B cell (primary cell): Measurements from ENCODE around the gene ARHGAP4. TPM values are rescaled to one million over a fixed set of nuclear protein-coding genes. Genes with fewer than 3 reads are reported as not detected.

Experiments
- ATAC-seq: fragments of 200-7000 bp; cut with Tn5 transposase; one replicate; pipeline ENCODE4 v1.10.0; 2021; ENCODE audit warnings: low read depth, mild to moderate bottlenecking, moderate number of reproducible peaks, moderate library complexity
- CTCF ChIA-PET: fragments of 350-600 bp; sonication (Branson Sonifier 250); formaldehyde crosslinking; loops from one replicate; lab custom pipeline; 2021; ENCODE audit warnings: antibody characterized with exemption, inconsistent platforms; lab: Charles Lee
- POLR2A ChIA-PET: fragments of 350-600 bp; sonication (Branson Sonifier 250); formaldehyde crosslinking; loops from one replicate; lab custom pipeline; 2021; ENCODE audit warnings: antibody characterized with exemption; lab: Charles Lee
- DNase-seq: peaks from one replicate; pipeline ENCODE4 v3.0.0; 2013
- H2AFZ ChIP-seq: 2 replicates; pipeline ENCODE4 v1.6.1; 2012; ENCODE audit warnings: mild to moderate bottlenecking, low read depth, low read length; ENCODE audit not compliant: insufficient read depth, poor library complexity, severe bottlenecking
- H3K27ac ChIP-seq, 2 donors: 1 replicate in 1 of 2; 2 replicates in 1 of 2; pipeline ENCODE4 v1.5.1; 2012 to 2013; ENCODE audit warnings: low read length in 2 of 2, mild to moderate bottlenecking in 2 of 2, moderate library complexity in 1 of 2
- H3K27me3 ChIP-seq, 4 experiments: fragments of 200-600 bp in 1 of 4; sonication (generic) in 1 of 4; replicated peaks in 1 of 4; 1 replicate in 2 of 4; 2 replicates in 2 of 4; pipeline versions ENCODE4 v1.6.1 to v1.7.0; 2013 to 2016; ENCODE audit warnings: low read length in 3 of 4, mild to moderate bottlenecking in 2 of 4, mixed read lengths in 1 of 4, moderate library complexity in 1 of 4; ENCODE audit not compliant: insufficient read depth in 4 of 4, control insufficient read depth in 3 of 4; ENCODE audit errors: control extremely low read depth in 1 of 4
- H3K36me3 ChIP-seq, 2 experiments: replicated peaks in 1 of 2; 1 replicate in 1 of 2; 2 replicates in 1 of 2; pipeline versions ENCODE4 v1.6.1 to v1.7.1; 2013; ENCODE audit warnings: low read length in 1 of 2; ENCODE audit not compliant: insufficient read depth in 2 of 2, control insufficient read depth in 1 of 2; ENCODE audit errors: control extremely low read depth in 1 of 2, extremely low read depth in 1 of 2
- H3K4me1 ChIP-seq, 2 donors: fragments of 200-600 bp in 1 of 2; sonication (generic) in 1 of 2; 1 replicate in 1 of 2; 2 replicates in 1 of 2; pipeline versions ENCODE4 v1.5.1 to v1.6.1; 2013 to 2017; ENCODE audit warnings: low read length in 2 of 2; ENCODE audit not compliant: control insufficient read depth in 2 of 2, insufficient read depth in 2 of 2
- H3K4me2 ChIP-seq: replicated peaks from 2 replicates; pipeline ENCODE3; 2012; ENCODE audit warnings: mild to moderate bottlenecking, low read depth, low read length; ENCODE audit not compliant: poor library complexity, severe bottlenecking
- H3K4me3 ChIP-seq, 5 experiments: fragments of 200-600 bp in 1 of 5; sonication (generic) in 1 of 5; 1 replicate in 3 of 5; 2 replicates in 2 of 5; pipeline versions ENCODE4 v1.5.1 to v1.7.0; 2011 to 2016; ENCODE audit warnings: low read length in 4 of 5, mild to moderate bottlenecking in 4 of 5, low read depth in 2 of 5, control low read depth in 1 of 5, moderate library complexity in 1 of 5; ENCODE audit not compliant: insufficient read depth in 1 of 5; ENCODE audit errors: control extremely low read depth in 1 of 5, extremely low read depth in 1 of 5
- H3K79me2 ChIP-seq: fragments of 200-600 bp; sonication (generic); one replicate; pipeline ENCODE4 v1.6.0; 2016; ENCODE audit warnings: low read length; ENCODE audit not compliant: control insufficient read depth, insufficient read depth
- H3K9ac ChIP-seq: fragments of 200-600 bp; sonication (generic); 2 replicates; pipeline ENCODE4 v1.6.1; 2017; ENCODE audit warnings: mild to moderate bottlenecking, low read length, moderate library complexity
- H3K9me3 ChIP-seq, 3 donors: one replicate each; pipeline versions ENCODE4 v1.6.1 to v1.7.1; 2013; ENCODE audit warnings: low read length in 2 of 3; ENCODE audit not compliant: control insufficient read depth in 2 of 3, insufficient read depth in 1 of 3; ENCODE audit errors: control extremely low read depth in 1 of 3
- H4K20me1 ChIP-seq: 2 replicates; pipeline ENCODE4 v1.6.0; 2012; ENCODE audit warnings: mild to moderate bottlenecking, low read length; ENCODE audit not compliant: insufficient read depth, control insufficient read depth, poor library complexity, severe bottlenecking
- H3K27ac Mint-ChIP-seq: one replicate; pipeline ENCODE4 v1.8.0; 2021; ENCODE audit warnings: mixed read lengths
- H3K27me3 Mint-ChIP-seq: one replicate; pipeline ENCODE4 v1.8.0; 2021; ENCODE audit warnings: mixed read lengths
- H3K4me1 Mint-ChIP-seq: one replicate; pipeline ENCODE4 v1.8.0; 2021; ENCODE audit warnings: mixed read lengths
- H3K4me3 Mint-ChIP-seq: one replicate; pipeline ENCODE4 v1.8.0; 2021; ENCODE audit warnings: mixed read lengths
- H3K9me3 Mint-ChIP-seq: one replicate; pipeline ENCODE4 v1.8.0; 2022; ENCODE audit warnings: mixed read lengths; ENCODE audit not compliant: insufficient read depth
- CTCF ChIP-seq: fragments of 200-600 bp; IDR thresholded peaks from one replicate; pipeline ENCODE4 v1.8.0; 2022; ENCODE audit warnings: antibody characterized with exemption, mild to moderate bottlenecking
- EZH2 ChIP-seq: IDR thresholded peaks from 2 replicates; pipeline ENCODE4 v1.6.1; 2012; ENCODE audit warnings: borderline replicate concordance, low read depth, mild to moderate bottlenecking, moderate library complexity, low read length; ENCODE audit not compliant: insufficient read depth, poor library complexity, severe bottlenecking
- WGBS: methylation state at CpG from one replicate; pipeline ENCODE4 v1.1.5; 2013; ENCODE audit warnings: missing lambda C conversion rate; ENCODE audit not compliant: insufficient coverage; 5-methylcytosine and 5-hydroxymethylcytosine counted together
- intact Hi-C: fragments of 100-400 bp; cut with micrococcal nuclease; formaldehyde crosslinking; loops from one replicate; pipeline ENCODE4 v1.10.0; 2022
- polyA plus RNA-seq: library from polyadenylated mRNA; depleted of rRNA; stranded (reverse); fragments of >200 nt; gene quantifications from 2 replicates; pipeline ENCODE4 v1.2.3, GENCODE V29; 2012
- total RNA-seq, 2 donors: library from RNA; stranded (reverse); fragments of 120-200 nt in 1 of 2; gene quantifications; 1 replicate in 1 of 2; 2 replicates in 1 of 2; pipeline versions ENCODE4 v1.2.3 to v1.2.4, GENCODE V29; 2013 to 2022

ARHGAP4 gene
- total and polyA plus RNA-seq, 2 donors (not counting 1 experiment from before 2014, with no cell fraction given) = 242 to 711 TPM

GRCh38 chrX:153920546-153920945 lies 5.5 kb downstream of the ARHGAP4 start:
- TF ChIP-seq CTCF (no peak), EZH2 (no peak)
- Mint-ChIP-seq H3K27me3 (no peaks in the 10 kb centered on the region), H3K9me3 (no peaks in the 10 kb centered on the region), H3K4me3 (no peak overlapping the region), H3K27ac (no peak overlapping the region), H3K4me1 (peaks cover 31% of the 10 kb centered on the region)
- no peak overlapping the region for H3K4me2 ChIP-seq
- POLR2A ChIA-PET = interaction anchor here (0.6 to 1.1 kb wide), 2 partner anchors 26 to 207 kb away, joined by 4 read pairs; no protein-coding TSS in a partner anchor
- CTCF ChIA-PET = interaction anchor here (13.1 kb wide), 1 partner anchor 26 kb away, joined by 325 read pairs; the partner anchor contains the start of gene RENBP
- no peak for ATAC-seq
- DNase-seq = no peak
- peaks cover 26 to 40% of the 10 kb centered on the region in 2 donors for H3K4me1 ChIP-seq
- H3K79me2 ChIP-seq = peaks cover 48% of the 10 kb centered on the region
- no peak overlapping the region for H2AFZ ChIP-seq
- H3K27me3 ChIP-seq = no peaks in the 10 kb centered on the region
- peaks cover 0 to 36% of the 10 kb centered on the region in 2 experiments for H3K36me3 ChIP-seq
- intact Hi-C loops = no loop called here
- H4K20me1 ChIP-seq = peaks cover 50% of the 10 kb centered on the region
- H3K27ac ChIP-seq = no peak overlapping the region
- 100% methylated on average over 11 of the region's 14 CpGs for WGBS
- H3K4me3 ChIP-seq = no peak overlapping the region
- no peaks in the 10 kb centered on the region for H3K9me3 ChIP-seq
- no peak overlapping the region for H3K9ac ChIP-seq

- H3K36me3 ChIP-seq = peaks cover 0 to 36% of the 10 kb centered on the region in 2 experiments
- WGBS = 94% methylated on average over 3 of the region's 13 CpGs
- H3K79me2 ChIP-seq = peaks cover 44% of the 10 kb centered on the region
- TF ChIP-seq EZH2 (no peak), CTCF (no peak)
- no peaks in the 10 kb centered on the region for H3K27me3 Mint-ChIP-seq
- H3K27me3 ChIP-seq = no peaks in the 10 kb centered on the region
- no peak overlapping the region for H3K4me3 ChIP-seq
- H3K4me2 ChIP-seq = no peak overlapping the region
- ChIA-PET CTCF (interaction anchor here (13.1 kb wide), 1 partner anchor 27 kb away, joined by 325 read pairs; the partner anchor contains the start of gene RENBP), POLR2A (interaction anchor here (0.7 kb wide), 1 partner anchor 26 kb away, joined by 3 read pairs; no protein-coding TSS in a partner anchor)
- peaks cover 52% of the 10 kb centered on the region for H4K20me1 ChIP-seq
- intact Hi-C loops = no loop called here
- H3K9me3 ChIP-seq = no peaks in the 10 kb centered on the region
- no peak overlapping the region for H3K9ac ChIP-seq
- H3K4me3 Mint-ChIP-seq = no peak overlapping the region
- H3K27ac ChIP-seq = no peak overlapping the region
- H3K4me1 ChIP-seq = peaks cover 13 to 27% of the 10 kb centered on the region in 2 donors
- no peak overlapping the region for H3K27ac Mint-ChIP-seq
- no peak overlapping the region for H2AFZ ChIP-seq
- H3K4me1 Mint-ChIP-seq = peaks cover 20% of the 10 kb centered on the region
- no peak for DNase-seq
- ATAC-seq = no peak
- no peaks in the 10 kb centered on the region for H3K9me3 Mint-ChIP-seq
These were observed 6.8 kb downstream of the ARHGAP4 start for GRCh38 chrX:153919281-153919680.
